H1 (cell line): ENCODE results near the gene PPIG. TPM values are rescaled to one million over a fixed set of nuclear protein-coding genes. Genes with fewer than 3 reads are reported as not detected.
"Not testable (repeated sequence)": the region's sequence is repeated elsewhere in the genome, so short reads cannot be mapped to it uniquely, and the experiment has no call there.

Experiments used
- CTCF ChIA-PET: fragments of 300-600 bp; sonication (Branson Sonifier 250); formaldehyde crosslinking; loops from one replicate; lab custom pipeline; 2021; ENCODE audit not compliant: partially characterized antibody; lab: Charles Lee
- POLR2A ChIA-PET: fragments of 300-600 bp; sonication (Branson Sonifier 250); formaldehyde crosslinking; loops from one replicate; lab custom pipeline; 2021; ENCODE audit warnings: inconsistent platforms; ENCODE audit not compliant: partially characterized antibody; lab: Charles Lee
- DNase-seq, 2 experiments: peaks; one replicate each; pipeline versions ENCODE4 v3.0.0 to v3.0.0-alpha.2; 2010 to 2022; ENCODE audit warnings: low spot score in 2 of 2, low read depth in 1 of 2, mixed read lengths in 1 of 2
- FAIRE-seq: peaks from 2 replicates; lab custom pipeline; 2011; peaks lifted over from hg19 to GRCh38; lab: Jason Lieb, UNC
- H2AFZ ChIP-seq: 2 replicates; pipeline ENCODE4 v1.8.1; 2012; ENCODE audit warnings: low read length, inconsistent platforms
- H2AK5ac ChIP-seq: 2 replicates; pipeline ENCODE4 v1.6.1; 2013; ENCODE audit warnings: low read depth, low read length
- H2BK120ac ChIP-seq: replicated peaks from 2 replicates; pipeline ENCODE3; 2013; ENCODE audit warnings: low read depth, low read length, inconsistent platforms
- H2BK12ac ChIP-seq: 2 replicates; pipeline ENCODE4 v1.6.1; 2013; ENCODE audit warnings: low read depth, low read length
- H2BK15ac ChIP-seq: 2 replicates; pipeline ENCODE4 v1.6.1; 2013; ENCODE audit warnings: low read length
- H2BK20ac ChIP-seq: 2 replicates; pipeline ENCODE4 v1.6.1; 2013; ENCODE audit warnings: low read length
- H2BK5ac ChIP-seq: 2 replicates; pipeline ENCODE4 v1.6.1; 2013; ENCODE audit warnings: low read depth, low read length
- H3K14ac ChIP-seq: 2 replicates; pipeline ENCODE4 v1.6.1; 2013; ENCODE audit warnings: inconsistent platforms; ENCODE audit not compliant: insufficient read length
- H3K18ac ChIP-seq: 2 replicates; pipeline ENCODE4 v1.6.1; 2013; ENCODE audit warnings: low read length; ENCODE audit errors: extremely low read depth
- H3K23ac ChIP-seq: 2 replicates; pipeline ENCODE4 v1.6.1; 2013; ENCODE audit warnings: inconsistent platforms; ENCODE audit not compliant: insufficient read length
- H3K23me2 ChIP-seq: 2 replicates; pipeline ENCODE4 v1.6.1; 2013; ENCODE audit warnings: low read depth, low read length
- H3K27ac ChIP-seq: 2 replicates; pipeline ENCODE4 v1.6.1; 2011; ENCODE audit warnings: low read depth, low read length, inconsistent platforms
- H3K27me3 ChIP-seq, 4 experiments: replicated peaks in 1 of 4; 1 replicate in 1 of 4; 2 replicates in 3 of 4; pipeline versions ENCODE4 v1.6.1 to v1.8.1; 2011 to 2013; ENCODE audit warnings: low read length in 3 of 4, mild to moderate bottlenecking in 3 of 4, inconsistent platforms in 2 of 4, mixed read lengths in 2 of 4, moderate library complexity in 1 of 4; ENCODE audit not compliant: control insufficient read depth in 3 of 4, insufficient read depth in 3 of 4; ENCODE audit errors: extremely low read depth in 1 of 4
- H3K36me3 ChIP-seq, 4 experiments: 2 replicates each; pipeline versions ENCODE4 v1.6.1 to v1.8.1; 2011 to 2013; ENCODE audit warnings: mild to moderate bottlenecking in 4 of 4, low read length in 3 of 4, moderate library complexity in 2 of 4, control low read depth in 1 of 4, inconsistent platforms in 1 of 4; ENCODE audit not compliant: insufficient read depth in 4 of 4, control insufficient read depth in 2 of 4
- H3K4ac ChIP-seq: replicated peaks from 2 replicates; pipeline ENCODE3; 2013; ENCODE audit warnings: low read length, low read depth, mixed read lengths, inconsistent platforms; ENCODE audit not compliant: insufficient read length
- H3K4me1 ChIP-seq, 4 experiments: replicated peaks in 1 of 4; 1 replicate in 1 of 4; 2 replicates in 3 of 4; pipeline versions ENCODE4 v1.6.1 to v1.8.1; 2011 to 2013; ENCODE audit warnings: low read length in 3 of 4, inconsistent platforms in 2 of 4, mixed read lengths in 1 of 4; ENCODE audit not compliant: insufficient read depth in 4 of 4, control insufficient read depth in 3 of 4
- H3K4me2 ChIP-seq, 2 experiments: 2 replicates each; pipeline versions ENCODE4 v1.6.1 to v1.8.1; 2011 to 2013; ENCODE audit warnings: low read depth in 2 of 2, low read length in 2 of 2, control low read depth in 1 of 2, inconsistent platforms in 1 of 2, mild to moderate bottlenecking in 1 of 2; ENCODE audit not compliant: insufficient read depth in 1 of 2
- H3K4me3 ChIP-seq, 4 experiments: fragments of 200-600, 300-600 bp in 1 of 4; sonication (generic), shearing (Covaris generic), sonication (Bioruptor Twin) in 1 of 4; 2 replicates each; pipeline versions ENCODE4 v1.5.1 to v1.8.1; 2011 to 2016; ENCODE audit warnings: low read length in 4 of 4, low read depth in 3 of 4, control low read depth in 2 of 4, inconsistent platforms in 2 of 4, mild to moderate bottlenecking in 2 of 4, mixed read lengths in 1 of 4, moderate library complexity in 1 of 4; ENCODE audit not compliant: insufficient read depth in 2 of 4; ENCODE audit errors: extremely low read depth in 1 of 4
- H3K56ac ChIP-seq: replicated peaks from 2 replicates; pipeline ENCODE3; 2013; ENCODE audit warnings: low read depth, mild to moderate bottlenecking, mixed read lengths, low read length, inconsistent platforms; ENCODE audit not compliant: insufficient read length
- H3K79me1 ChIP-seq: 2 replicates; pipeline ENCODE4 v1.6.1; 2013; ENCODE audit warnings: low read depth, low read length, control low read depth
- H3K79me2 ChIP-seq, 2 experiments: 2 replicates each; pipeline versions ENCODE4 v1.6.1 to v1.8.1; 2012 to 2013; ENCODE audit warnings: low read length in 2 of 2, mild to moderate bottlenecking in 2 of 2, inconsistent platforms in 1 of 2; ENCODE audit not compliant: insufficient read depth in 2 of 2, control insufficient read depth in 1 of 2
- H3K9ac ChIP-seq, 4 experiments: replicated peaks in 1 of 4; 1 replicate in 1 of 4; 2 replicates in 3 of 4; pipeline versions ENCODE4 v1.6.1 to v1.8.1; 2011 to 2013; ENCODE audit warnings: low read depth in 3 of 4, low read length in 3 of 4, control low read depth in 2 of 4, mild to moderate bottlenecking in 2 of 4, moderate library complexity in 2 of 4, inconsistent platforms in 1 of 4; ENCODE audit errors: extremely low read depth in 1 of 4
- H3K9me3 ChIP-seq, 2 experiments: 2 replicates each; pipeline versions ENCODE4 v1.6.1 to v1.8.1; 2012 to 2013; ENCODE audit warnings: mild to moderate bottlenecking in 2 of 2, moderate library complexity in 2 of 2, control low read depth in 1 of 2, inconsistent platforms in 1 of 2, low read depth in 1 of 2, low read length in 1 of 2, mixed read lengths in 1 of 2; ENCODE audit not compliant: insufficient read depth in 2 of 2
- H4K20me1 ChIP-seq, 2 experiments: replicated peaks in 1 of 2; 2 replicates each; pipeline versions ENCODE3 to v1.8.1; 2011 to 2013; ENCODE audit warnings: inconsistent platforms in 2 of 2, low read length in 2 of 2, mild to moderate bottlenecking in 1 of 2; ENCODE audit not compliant: insufficient read depth in 2 of 2, control insufficient read depth in 1 of 2
- H4K5ac ChIP-seq: 2 replicates; pipeline ENCODE4 v1.6.1; 2013; ENCODE audit warnings: low read length, low read depth, mixed read lengths, inconsistent platforms; ENCODE audit not compliant: insufficient read length
- H4K8ac ChIP-seq: 2 replicates; pipeline ENCODE4 v1.8.0; 2013; ENCODE audit warnings: mild to moderate bottlenecking, moderate library complexity, low read length, inconsistent platforms; ENCODE audit not compliant: insufficient read depth; ENCODE audit errors: extremely low read depth
- H4K91ac ChIP-seq: replicated peaks from 2 replicates; pipeline ENCODE3; 2013; ENCODE audit warnings: low read length, mixed read lengths, inconsistent platforms; ENCODE audit not compliant: insufficient read length
- WGBS, 2 experiments: shearing (Covaris generic) in 1 of 2; methylation state at CpG; one replicate each; pipeline versions ENCODE4 v1.1.6 to v1.1.7; 2013 to 2015; ENCODE audit warnings: low lambda C conversion rate in 2 of 2, mixed read lengths in 2 of 2, inconsistent platforms in 1 of 2, low coverage in 1 of 2, missing lambda C conversion rate in 1 of 2; ENCODE audit not compliant: insufficient replicate concordance in 2 of 2, insufficient coverage in 1 of 2, insufficient read length in 1 of 2; ENCODE audit errors: extremely low coverage in 1 of 2, missing lambda C conversion rate in 1 of 2; 5-methylcytosine and 5-hydroxymethylcytosine counted together
- polyA plus RNA-seq, 7 experiments: library from polyadenylated mRNA; depleted of rRNA in 3 of 7; stranded (reverse) in 5 of 7; unstranded in 2 of 7; fragments of >200 nt in 5 of 7; fragments of 200-250 nt in 2 of 7; gene quantifications; 1 replicate in 5 of 7; 2 replicates in 1 of 7; 4 replicates in 1 of 7; pipeline versions ENCODE4 v1.2.1 to v1.2.3, GENCODE V29; 2011 to 2013; ENCODE audit warnings: missing spikeins in 2 of 7, mixed read lengths in 2 of 7
- total RNA-seq: library from RNA; stranded (reverse); fragmentation: NEBNext Ultra II Directional; extraction: Animal tissue kit (Norgen Biotek cat#: 25700); gene quantifications from 2 replicates; pipeline ENCODE4 v1.2.1, GENCODE V29; 2021

PPIG gene
- total and polyA plus RNA-seq, 2 of the 8 experiments (the other 6 are each of a cell fraction or from before 2014, with no cell fraction given), result 14.7 to 71.0 TPM

GRCh38 chr2:169582552-169583266 lies 1.4 kb upstream of the PPIG start:
- H3K23me2 ChIP-seq, H3K9ac ChIP-seq, FAIRE-seq, H2AK5ac ChIP-seq, H3K27ac ChIP-seq, H2BK20ac ChIP-seq, H2BK12ac ChIP-seq, H3K4ac ChIP-seq, H3K27me3 ChIP-seq, H3K4me2 ChIP-seq, H3K18ac ChIP-seq, H3K14ac ChIP-seq, H3K36me3 ChIP-seq, H4K20me1 ChIP-seq, H3K4me3 ChIP-seq, H3K4me1 ChIP-seq, DNase-seq, POLR2A ChIA-PET, H2BK15ac ChIP-seq, H3K56ac ChIP-seq, H3K9me3 ChIP-seq, H4K5ac ChIP-seq, H3K23ac ChIP-seq, H2BK5ac ChIP-seq, H4K8ac ChIP-seq, H2AFZ ChIP-seq, H2BK120ac ChIP-seq, H3K79me1 ChIP-seq, H4K91ac ChIP-seq: not testable (repeated sequence)
- H3K79me2 ChIP-seq, result peaks cover 28 to 31% of the 10 kb centered on the region in 2 experiments
- 92% methylated on average over 10 of the region's 10 CpGs; no CpG with 5 or more reads in 1 of the 2 experiments for WGBS, 2 experiments
- CTCF ChIA-PET, result interaction anchor here (0.6 to 1.0 kb wide), 2 partner anchors 102 to 206 kb away, joined by 3 to 4 read pairs; no protein-coding TSS in a partner anchor
